Keratinocyte (primary cell): ENCODE data around the gene CTSA. TPM values are rescaled to one million over a fixed set of nuclear protein-coding genes. Genes with fewer than 3 reads are reported as not detected.

Experiments
- DNase-seq: peaks from one replicate; pipeline ENCODE4 v3.0.0-alpha.2; 2011; ENCODE audit warnings: low read depth, missing footprints, low spot score
- FAIRE-seq: peaks from 2 replicates; lab custom pipeline; 2011; peaks lifted over from hg19 to GRCh38; lab: Jason Lieb, UNC
- H2AFZ ChIP-seq: 2 replicates; pipeline ENCODE4 v1.6.0; 2012; ENCODE audit warnings: low read length, control low read depth, inconsistent platforms; ENCODE audit not compliant: control insufficient read depth
- H3K27ac ChIP-seq: 2 replicates; pipeline ENCODE4 v1.5.1; 2011; ENCODE audit warnings: low read length; ENCODE audit not compliant: control insufficient read depth, insufficient read depth
- H3K27me3 ChIP-seq: 3 replicates; pipeline ENCODE4 v1.6.0; 2011; ENCODE audit warnings: low read length; ENCODE audit not compliant: control insufficient read depth, insufficient read depth; ENCODE audit errors: extremely low read depth
- H3K36me3 ChIP-seq, 2 experiments: 2 replicates in 1 of 2; 3 replicates in 1 of 2; pipeline ENCODE4 v1.5.1; 2011; ENCODE audit warnings: low read length in 2 of 2, mild to moderate bottlenecking in 1 of 2; ENCODE audit not compliant: control insufficient read depth in 2 of 2, insufficient read depth in 2 of 2; ENCODE audit errors: extremely low read depth in 1 of 2
- H3K4me1 ChIP-seq: 3 replicates; pipeline ENCODE4 v1.5.1; 2011; ENCODE audit warnings: low read length; ENCODE audit not compliant: control insufficient read depth, insufficient read depth; ENCODE audit errors: extremely low read depth
- H3K4me2 ChIP-seq: 3 replicates; pipeline ENCODE4 v1.6.0; 2011; ENCODE audit warnings: low read depth, low read length; ENCODE audit not compliant: control insufficient read depth, insufficient read depth; ENCODE audit errors: extremely low read depth
- H3K4me3 ChIP-seq, 3 experiments: fragments of 200-600 bp in 1 of 3; sonication (generic) in 1 of 3; 2 replicates in 2 of 3; 3 replicates in 1 of 3; pipeline ENCODE4 v1.5.1; 2011 to 2016; ENCODE audit warnings: low read length in 3 of 3, mild to moderate bottlenecking in 3 of 3, control low read depth in 2 of 3, inconsistent platforms in 1 of 3, low read depth in 1 of 3, mixed read lengths in 1 of 3, mixed run types in 1 of 3, moderate library complexity in 1 of 3; ENCODE audit not compliant: control insufficient read depth in 2 of 3, insufficient read depth in 2 of 3; ENCODE audit errors: extremely low read depth in 1 of 3
- H3K79me2 ChIP-seq: 2 replicates; pipeline ENCODE4 v1.6.0; 2012; ENCODE audit warnings: low read length; ENCODE audit not compliant: control insufficient read depth, insufficient read depth
- H3K9ac ChIP-seq: 3 replicates; pipeline ENCODE4 v1.6.0; 2011; ENCODE audit warnings: low read length; ENCODE audit not compliant: control insufficient read depth, insufficient read depth; ENCODE audit errors: extremely low read depth
- H3K9me1 ChIP-seq: 3 replicates; pipeline ENCODE4 v1.6.0; 2011; ENCODE audit warnings: low read length; ENCODE audit not compliant: control insufficient read depth, insufficient read depth; ENCODE audit errors: extremely low read depth
- H3K9me3 ChIP-seq: 2 replicates; pipeline ENCODE4 v1.5.1; 2012; ENCODE audit warnings: low read depth, low read length; ENCODE audit not compliant: control insufficient read depth
- H4K20me1 ChIP-seq: 3 replicates; pipeline ENCODE4 v1.6.0; 2011; ENCODE audit warnings: low read length; ENCODE audit not compliant: control insufficient read depth, insufficient read depth; ENCODE audit errors: extremely low read depth
- CTCF ChIP-seq, 3 experiments: IDR thresholded peaks in 1 of 3; conservative IDR thresholded peaks in 1 of 3; optimal IDR thresholded peaks in 1 of 3; 2 replicates in 2 of 3; 3 replicates in 1 of 3; pipeline versions ENCODE3 to v1.5.1; 2011; ENCODE audit warnings: low read length in 3 of 3, mild to moderate bottlenecking in 3 of 3, moderate library complexity in 2 of 3, control low read depth in 1 of 3, inconsistent platforms in 1 of 3; ENCODE audit not compliant: insufficient read depth in 2 of 3; ENCODE audit errors: extremely low read depth in 1 of 3
- EZH2 ChIP-seq: IDR thresholded peaks from one replicate; pipeline ENCODE4 v1.6.1; 2012; ENCODE audit warnings: inconsistent platforms, mild to moderate bottlenecking, low read length, moderate library complexity
- dilution Hi-C: fragments of 300-500 bp; cut with MboI; formaldehyde crosslinking; loops from one replicate; pipeline ENCODE4 v1.7.0; 2020; ENCODE audit warnings: low sequenced_read_pairs; ENCODE audit not compliant: extremely low pct_ligation_motif_present
- polyA plus RNA-seq, 5 experiments: library from polyadenylated mRNA; depleted of rRNA in 3 of 5; stranded (reverse) in 3 of 5; stranded (forward) in 1 of 5; unstranded in 1 of 5; fragments of >200 nt; gene quantifications; 1 replicate in 1 of 5; 2 replicates in 3 of 5; 3 replicates in 1 of 5; pipeline versions ENCODE4 v1.2.1 to v1.2.3, GENCODE V29; 2011 to 2012; ENCODE audit warnings: missing spikeins in 2 of 5, low read depth in 1 of 5, low replicate concordance in 1 of 5

Gene CTSA
- polyA plus RNA-seq, 1 donor (not counting 4 experiments of a cell fraction or from before 2014, with no cell fraction given): 38.6 TPM

- no peaks in the 10 kb centered on the region for H4K20me1 ChIP-seq
- peaks cover 3 to 13% of the 10 kb centered on the region in 2 experiments for H3K36me3 ChIP-seq
- peak overlapping the region; percentile 100 for H3K4me2 ChIP-seq
- H3K9me3 ChIP-seq: no peaks in the 10 kb centered on the region
- TF ChIP-seq EZH2 (no peak), CTCF (optimal IDR thresholded peaks at IDR 0.05 in 1 of 3, IDR thresholded peaks at IDR 0.05 in 1 of 3, conservative IDR thresholded peaks at IDR 0.05 in 1 of 3; ENCODE audit: extremely low read depth in 1 of 3, insufficient read depth in 2 of 3, low read length in 3 of 3) (peak; percentile 30 to 51 (median 39))
- FAIRE-seq (no peak), DNase-seq (no peak)
- peaks cover 33% of the 10 kb centered on the region for H3K79me2 ChIP-seq
- H2AFZ ChIP-seq: peak overlapping the region; percentile 88
- H3K27ac ChIP-seq: peak overlapping the region; percentile 97
- no peaks in the 10 kb centered on the region for H3K9me1 ChIP-seq
- dilution Hi-C loops: no loop called here
- peak overlapping the region; percentile 99 for H3K9ac ChIP-seq
- peaks cover 14% of the 10 kb centered on the region for H3K4me1 ChIP-seq
- H3K4me3 ChIP-seq: peak overlapping the region; percentile 89 to 95 (median 92)
- no peaks in the 10 kb centered on the region for H3K27me3 ChIP-seq
Measured at GRCh38 chr20:45933266-45934045, 42.3 kb downstream of the CTSA start.

GRCh38 chr20:45934046-45934585 lies 43.0 kb downstream of the CTSA start:
- Histone ChIP-seq H2AFZ (peak overlapping the region; percentile 88), H3K27me3 (no peaks in the 10 kb centered on the region), H3K36me3 (peaks cover 9 to 13% of the 10 kb centered on the region in 2 experiments), H4K20me1 (no peaks in the 10 kb centered on the region), H3K4me3 (peak overlapping the region; percentile 89 to 95 (median 92)), H3K9ac (peak overlapping the region; percentile 99), H3K4me1 (peaks cover 14% of the 10 kb centered on the region), H3K27ac (peak overlapping the region; percentile 97), H3K79me2 (peaks cover 33% of the 10 kb centered on the region), H3K9me3 (no peaks in the 10 kb centered on the region), H3K4me2 (peak overlapping the region; percentile 100), H3K9me1 (no peaks in the 10 kb centered on the region)
- TF ChIP-seq EZH2 (no peak), CTCF (optimal IDR thresholded peaks at IDR 0.05 in 1 of 3, IDR thresholded peaks at IDR 0.05 in 1 of 3, conservative IDR thresholded peaks at IDR 0.05 in 1 of 3; ENCODE audit: extremely low read depth in 1 of 3, insufficient read depth in 2 of 3, low read length in 3 of 3) (no peak)
- DNase-seq (no peak), FAIRE-seq (no peak)
- dilution Hi-C loops: no loop called here
